ENCODE results near the gene SPC25.

GRCh38 chr2:168821577-168821976, 68.7 kb downstream of the SPC25 start:
- TF ChIP-seq SP1 (IDR thresholded peaks at IDR 0.05; ENCODE audit: low read depth) (no peak), ATF3 (IDR thresholded peaks at IDR 0.05) (no peak), RAD21 (IDR thresholded peaks at IDR 0.05; ENCODE audit: low read depth) (no peak), POLR2AphosphoS5 (IDR thresholded peaks at IDR 0.05; ENCODE audit: low read depth, low read length) (no peak)

Measured in HCT116 (cell line).